ENCODE results near the gene TMEM256.

The TMEM256 gene

GRCh38 chr17:7423679-7424078 is 19.8 kb upstream of the TMEM256 start:
- TF ChIP-seq, protein P1, sequence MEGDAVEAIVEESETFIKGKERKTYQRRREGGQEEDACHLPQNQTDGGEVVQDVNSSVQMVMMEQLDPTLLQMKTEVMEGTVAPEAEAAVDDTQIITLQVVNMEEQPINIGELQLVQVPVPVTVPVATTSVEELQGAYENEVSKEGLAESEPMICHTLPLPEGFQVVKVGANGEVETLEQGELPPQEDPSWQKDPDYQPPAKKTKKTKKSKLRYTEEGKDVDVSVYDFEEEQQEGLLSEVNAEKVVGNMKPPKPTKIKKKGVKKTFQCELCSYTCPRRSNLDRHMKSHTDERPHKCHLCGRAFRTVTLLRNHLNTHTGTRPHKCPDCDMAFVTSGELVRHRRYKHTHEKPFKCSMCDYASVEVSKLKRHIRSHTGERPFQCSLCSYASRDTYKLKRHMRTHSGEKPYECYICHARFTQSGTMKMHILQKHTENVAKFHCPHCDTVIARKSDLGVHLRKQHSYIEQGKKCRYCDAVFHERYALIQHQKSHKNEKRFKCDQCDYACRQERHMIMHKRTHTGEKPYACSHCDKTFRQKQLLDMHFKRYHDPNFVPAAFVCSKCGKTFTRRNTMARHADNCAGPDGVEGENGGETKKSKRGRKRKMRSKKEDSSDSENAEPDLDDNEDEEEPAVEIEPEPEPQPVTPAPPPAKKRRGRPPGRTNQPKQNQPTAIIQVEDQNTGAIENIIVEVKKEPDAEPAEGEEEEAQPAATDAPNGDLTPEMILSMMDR (conservative IDR thresholded peaks at IDR 0.05; ENCODE audit: low read depth, low read length), result no peak
- no peaks in the 10 kb centered on the region for H4K20me1 ChIP-seq (ENCODE audit: insufficient read depth)
- H3K4me1 ChIP-seq (ENCODE audit: low read depth, poor library complexity, severe bottlenecking), result no peaks in the 10 kb centered on the region

GRCh38 chr17:7421186-7421585 is 17.3 kb upstream of the TMEM256 start:
- Histone ChIP-seq H4K20me1 (ENCODE audit: insufficient read depth) (no peaks in the 10 kb centered on the region), H2AFZ (ENCODE audit: low read depth) (no peak overlapping the region), H3K9ac (no peak overlapping the region), H3K27ac (no peak overlapping the region), H3K27me3 (ENCODE audit: insufficient read depth, low read depth) (no peaks in the 10 kb centered on the region), H3K36me3 (ENCODE audit: insufficient read depth) (no peaks in the 10 kb centered on the region), H3K79me2 (ENCODE audit: insufficient read depth, low read depth) (no peaks in the 10 kb centered on the region), H3K4me1 (ENCODE audit: low read depth, poor library complexity, severe bottlenecking) (no peaks in the 10 kb centered on the region), H3K4me3 (IDR thresholded peaks at IDR 0.05; ENCODE audit: insufficient read depth, low read depth, low read length) (no peak overlapping the region), H3K4me2 (no peak overlapping the region)
- TF ChIP-seq, protein P1 (conservative IDR thresholded peaks at IDR 0.05; ENCODE audit: low read depth, low read length), result no peak

More at GRCh38 chr17:7423679-7424078, 19.8 kb upstream of the TMEM256 start:
- Histone ChIP-seq H3K36me3 (ENCODE audit: insufficient read depth) (no peaks in the 10 kb centered on the region), H3K4me2 (no peak overlapping the region), H2AFZ (ENCODE audit: low read depth) (no peak overlapping the region), H3K4me3 (IDR thresholded peaks at IDR 0.05; ENCODE audit: insufficient read depth, low read depth, low read length) (no peak overlapping the region), H3K9ac (no peak overlapping the region), H3K27ac (no peak overlapping the region), H3K27me3 (ENCODE audit: insufficient read depth, low read depth) (no peaks in the 10 kb centered on the region), H3K79me2 (ENCODE audit: insufficient read depth, low read depth) (no peaks in the 10 kb centered on the region)

GRCh38 chr17:7419819-7420610 is 16.1 kb upstream of the TMEM256 start, which contains the start of gene SPEM1:
Gene SPEM1 (plus strand): TSS chr17:7420324. CDS start chr17:7420385, 61 bp downstream.
- no peak within 1 kb of the TSS for H3K27ac ChIP-seq
- no peak within 1 kb of the TSS for H3K4me2 ChIP-seq
- no peak within 1 kb of the TSS for H2AFZ ChIP-seq (ENCODE audit: low read depth)
- TF ChIP-seq, protein P1 (conservative IDR thresholded peaks at IDR 0.05; ENCODE audit: low read depth, low read length), result no peak
- no peaks in the 10 kb centered on the region for H3K4me1 ChIP-seq (ENCODE audit: low read depth, poor library complexity, severe bottlenecking)
- no peaks in the 10 kb centered on the region for H4K20me1 ChIP-seq (ENCODE audit: insufficient read depth)
- H3K79me2 ChIP-seq (ENCODE audit: insufficient read depth, low read depth), result no peaks in the 10 kb centered on the region
- H3K4me3 ChIP-seq (IDR thresholded peaks at IDR 0.05; ENCODE audit: insufficient read depth, low read depth, low read length), result no peak within 1 kb of the TSS
- no peak within 1 kb of the TSS for H3K9ac ChIP-seq
- no peaks in the 10 kb centered on the region for H3K36me3 ChIP-seq (ENCODE audit: insufficient read depth)
- no peaks in the 10 kb centered on the region for H3K27me3 ChIP-seq (ENCODE audit: insufficient read depth, low read depth)

GRCh38 chr17:7418472-7419152 is 14.7 kb upstream of the TMEM256 start:
- H3K36me3 ChIP-seq (ENCODE audit: insufficient read depth), result no peaks in the 10 kb centered on the region
- no peaks in the 10 kb centered on the region for H3K27me3 ChIP-seq (ENCODE audit: insufficient read depth, low read depth)
- no peaks in the 10 kb centered on the region for H4K20me1 ChIP-seq (ENCODE audit: insufficient read depth)
- TF ChIP-seq, protein P1 (conservative IDR thresholded peaks at IDR 0.05; ENCODE audit: low read depth, low read length), result no peak
- no peak overlapping the region for H2AFZ ChIP-seq (ENCODE audit: low read depth)
- H3K27ac ChIP-seq, result no peak overlapping the region
- H3K79me2 ChIP-seq (ENCODE audit: insufficient read depth, low read depth), result no peaks in the 10 kb centered on the region
- H3K9ac ChIP-seq, result no peak overlapping the region
- H3K4me3 ChIP-seq (IDR thresholded peaks at IDR 0.05; ENCODE audit: insufficient read depth, low read depth, low read length), result no peak overlapping the region
- no peak overlapping the region for H3K4me2 ChIP-seq
- H3K4me1 ChIP-seq (ENCODE audit: low read depth, poor library complexity, severe bottlenecking), result no peaks in the 10 kb centered on the region

Data from KMS-11 (cell line).